ENCODE data around the gene GRIK2.

DNA sequence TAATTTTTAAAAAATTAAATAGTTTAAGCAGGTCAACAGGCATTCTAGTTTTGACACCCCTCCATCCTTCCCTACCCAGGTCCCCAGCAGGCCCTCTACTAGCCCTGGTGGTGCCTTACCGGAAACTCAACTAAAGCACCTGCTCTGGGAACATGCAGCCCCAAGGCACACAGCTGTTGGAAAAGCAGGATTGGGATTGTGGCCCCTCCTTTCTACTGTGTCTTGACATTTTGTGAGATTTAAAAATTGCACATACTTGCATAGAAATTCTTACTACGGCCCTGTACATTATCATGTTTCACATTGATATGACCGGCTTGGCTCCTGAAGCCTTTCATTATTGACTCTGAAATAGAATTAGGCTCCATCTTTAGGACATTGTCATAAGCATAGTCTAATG lies 423.2 kb downstream of the GRIK2 start:
- TF ChIP-seq, protein P1, sequence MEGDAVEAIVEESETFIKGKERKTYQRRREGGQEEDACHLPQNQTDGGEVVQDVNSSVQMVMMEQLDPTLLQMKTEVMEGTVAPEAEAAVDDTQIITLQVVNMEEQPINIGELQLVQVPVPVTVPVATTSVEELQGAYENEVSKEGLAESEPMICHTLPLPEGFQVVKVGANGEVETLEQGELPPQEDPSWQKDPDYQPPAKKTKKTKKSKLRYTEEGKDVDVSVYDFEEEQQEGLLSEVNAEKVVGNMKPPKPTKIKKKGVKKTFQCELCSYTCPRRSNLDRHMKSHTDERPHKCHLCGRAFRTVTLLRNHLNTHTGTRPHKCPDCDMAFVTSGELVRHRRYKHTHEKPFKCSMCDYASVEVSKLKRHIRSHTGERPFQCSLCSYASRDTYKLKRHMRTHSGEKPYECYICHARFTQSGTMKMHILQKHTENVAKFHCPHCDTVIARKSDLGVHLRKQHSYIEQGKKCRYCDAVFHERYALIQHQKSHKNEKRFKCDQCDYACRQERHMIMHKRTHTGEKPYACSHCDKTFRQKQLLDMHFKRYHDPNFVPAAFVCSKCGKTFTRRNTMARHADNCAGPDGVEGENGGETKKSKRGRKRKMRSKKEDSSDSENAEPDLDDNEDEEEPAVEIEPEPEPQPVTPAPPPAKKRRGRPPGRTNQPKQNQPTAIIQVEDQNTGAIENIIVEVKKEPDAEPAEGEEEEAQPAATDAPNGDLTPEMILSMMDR (IDR thresholded peaks at IDR 0.05) = no peak
- no peak for TF ChIP-seq ZFX (IDR thresholded peaks at IDR 0.05; ENCODE audit: borderline replicate concordance)
